A549 (cell line): ENCODE results near the gene KIF1A. TPM values are rescaled to one million over a fixed set of nuclear protein-coding genes. Genes with fewer than 3 reads are reported as not detected.

ENCODE experiments used
- ATAC-seq, 2 experiments: fragments of 200-7000 bp in 1 of 2; fragments of >200 bp in 1 of 2; cut with Nextera tagmentation in 1 of 2; cut with Tn5 transposase in 1 of 2; 3 replicates each; pipeline versions ENCODE4 v1.8.0 to v1.9.1; 2018 to 2020; ENCODE audit warnings: mild to moderate bottlenecking in 1 of 2, moderate library complexity in 1 of 2
- CTCF ChIA-PET: fragments of 300-600 bp; sonication (Branson Sonifier 250); formaldehyde crosslinking; extraction: SDS; loops from one replicate; lab custom pipeline; 2021; ENCODE audit warnings: antibody characterized with exemption, inconsistent platforms; lab: Yijun Ruan, JAX
- POLR2A ChIA-PET: fragments of 350-600 bp; formaldehyde crosslinking; extraction: SDS; loops from one replicate; lab custom pipeline; 2021; ENCODE audit warnings: antibody characterized with exemption, inconsistent platforms; lab: Yijun Ruan, JAX
- DNase-seq, 2 experiments: peaks; one replicate each; pipeline versions ENCODE4 v3.0.0 to v3.0.0-alpha.2; 2011 to 2016; ENCODE audit warnings: low read depth in 1 of 2, low spot score in 1 of 2
- FAIRE-seq: peaks from 2 replicates; lab custom pipeline; 2011; peaks lifted over from hg19 to GRCh38; lab: Jason Lieb, UNC
- H3K27ac ChIP-seq, 2 experiments: fragments of >200 bp; sonication (Bioruptor Twin); formaldehyde crosslinking; 3 replicates each; pipeline ENCODE4 v1.5.1; 2016 to 2017
- H3K4me1 ChIP-seq: fragments of >200 bp; sonication (Bioruptor Twin); formaldehyde crosslinking; 3 replicates; pipeline ENCODE4 v1.6.1; 2016
- H3K4me2 ChIP-seq: fragments of >200 bp; sonication (Bioruptor Twin); formaldehyde crosslinking; 3 replicates; pipeline ENCODE4 v1.6.1; 2016
- H3K4me3 ChIP-seq: fragments of >200 bp; sonication (Bioruptor Twin); formaldehyde crosslinking; 3 replicates; pipeline ENCODE4 v1.5.1; 2016
- H3K9me3 ChIP-seq: fragments of >200 bp; sonication (Bioruptor Twin); formaldehyde crosslinking; 3 replicates; pipeline ENCODE4 v1.6.1; 2016
- CBX2 ChIP-seq: fragments of 200-600 bp; sonication (generic); IDR thresholded peaks from 2 replicates; pipeline ENCODE4 v1.6.1; 2016; ENCODE audit warnings: low read depth, mild to moderate bottlenecking, borderline replicate concordance
- CBX8 ChIP-seq: fragments of 200-600 bp; sonication (generic); IDR thresholded peaks from 2 replicates; pipeline ENCODE4 v1.6.1; 2016
- EHF ChIP-seq: fragments of 250-450 bp; sonication (Bioruptor Pico); IDR thresholded peaks from 2 replicates; pipeline ENCODE4 v1.5.0; 2020; ENCODE audit warnings: mild to moderate bottlenecking
- HES2 ChIP-seq: fragments of >200 bp; sonication (Bioruptor Twin); formaldehyde crosslinking; IDR thresholded peaks from 2 replicates; pipeline ENCODE4 v1.6.1; 2016
- HEYL ChIP-seq: fragments of 250-450 bp; sonication (Bioruptor Pico); IDR thresholded peaks from 2 replicates; pipeline ENCODE4 v1.8.0; 2021; ENCODE audit warnings: mild to moderate bottlenecking, moderate library complexity
- HOXA7 ChIP-seq: fragments of 250-450 bp; sonication (Bioruptor Pico); IDR thresholded peaks from 2 replicates; pipeline ENCODE4 v1.5.0; 2020; ENCODE audit warnings: mild to moderate bottlenecking, moderate library complexity
- HOXB5 ChIP-seq: fragments of 250-450 bp; sonication (Bioruptor Pico); IDR thresholded peaks from 2 replicates; pipeline ENCODE4 v1.5.0; 2020; ENCODE audit warnings: mild to moderate bottlenecking, moderate library complexity
- JUN ChIP-seq, 2 experiments: fragments of >200 bp; sonication (Bioruptor Twin); formaldehyde crosslinking; IDR thresholded peaks; 2 replicates in 1 of 2; 3 replicates in 1 of 2; pipeline ENCODE4 v1.6.1; 2016 to 2017
- MAX ChIP-seq: IDR thresholded peaks from 2 replicates; pipeline ENCODE4 v1.6.1; 2012
- MYC ChIP-seq: IDR thresholded peaks from 2 replicates; pipeline ENCODE4 v1.6.1; 2012; ENCODE audit warnings: mild to moderate bottlenecking, inconsistent platforms, low read length, improper control_type of control experiment, borderline replicate concordance
- NFE2L2 ChIP-seq: fragments of 150-350 bp; conservative IDR thresholded peaks from 2 replicates; pipeline ENCODE4 v1.6.1; 2014; ENCODE audit warnings: low read length
- NR3C1 ChIP-seq: fragments of >200 bp; sonication (Bioruptor Twin); formaldehyde crosslinking; IDR thresholded peaks from 3 replicates; pipeline ENCODE4 v1.6.1; 2017
- PHF8 ChIP-seq: fragments of 200-600 bp; sonication (generic); IDR thresholded peaks from 2 replicates; pipeline ENCODE4 v1.6.1; 2016; ENCODE audit warnings: low read depth, mild to moderate bottlenecking, antibody characterized with exemption, moderate library complexity, borderline replicate concordance
- POLR2AphosphoS2 ChIP-seq: conservative IDR thresholded peaks from 2 replicates; pipeline ENCODE4 v1.6.1; 2012; ENCODE audit warnings: low read length, improper control_type of control experiment, inconsistent platforms
- REST ChIP-seq: fragments of 200-600 bp; sonication (generic); IDR thresholded peaks from 2 replicates; pipeline ENCODE4 v1.6.1; 2016; ENCODE audit warnings: antibody characterized with exemption, mild to moderate bottlenecking, moderate library complexity
- RFX5 ChIP-seq: fragments of 450-650 bp; IDR thresholded peaks from 2 replicates; pipeline ENCODE4 v1.7.1; 2014; ENCODE audit warnings: antibody characterized with exemption, mild to moderate bottlenecking, moderate library complexity
- SMC3 ChIP-seq: fragments of >200 bp; sonication (Bioruptor Twin); formaldehyde crosslinking; IDR thresholded peaks from 3 replicates; pipeline ENCODE4 v1.6.1; 2018; ENCODE audit warnings: inconsistent platforms
- USF2 ChIP-seq: fragments of 450-650 bp; IDR thresholded peaks from 2 replicates; pipeline ENCODE4 v1.6.1; 2014; ENCODE audit warnings: antibody characterized with exemption
- ZC3H11A ChIP-seq: fragments of 450-650 bp; IDR thresholded peaks from 2 replicates; pipeline ENCODE4 v1.6.1; 2014; ENCODE audit warnings: antibody characterized with exemption, mild to moderate bottlenecking
- ZSCAN20 ChIP-seq: fragments of 250-450 bp; sonication (Bioruptor Pico); IDR thresholded peaks from 2 replicates; pipeline ENCODE4 v1.8.0; 2022; ENCODE audit warnings: mild to moderate bottlenecking, moderate library complexity
- WGBS: methylation state at CpG from one replicate; pipeline ENCODE4 v1.1.6; 2017; ENCODE audit errors: missing lambda C conversion rate; 5-methylcytosine and 5-hydroxymethylcytosine counted together
- polyA plus RNA-seq, 4 experiments: library from polyadenylated mRNA; depleted of rRNA in 3 of 4; stranded (reverse); fragments of >200 nt; fragmentation: RNase III in 1 of 4; extraction: RNeasy Plus Mini Kit Qiagen cat#74134 plus additional on column Dnase treatment in 1 of 4; gene quantifications; 2 replicates in 3 of 4; 3 replicates in 1 of 4; pipeline ENCODE4 v1.2.3, GENCODE V29; 2011 to 2017

The KIF1A gene
- polyA plus RNA-seq, 2 of the 4 experiments (the other 2 are of a cell fraction): 0.28 to 0.50 TPM

- ChIA-PET POLR2A (no interaction called here), CTCF (interaction anchor here (0.8 to 1.0 kb wide), 2 partner anchors 11 to 65 kb away, joined by 3 read pairs; no protein-coding TSS in a partner anchor)
- WGBS: 71% methylated on average over 24 of the region's 35 CpGs
- DNase-seq (no peak), ATAC-seq (no peak), FAIRE-seq (no peak)
- Histone ChIP-seq H3K4me1 (no peaks in the 10 kb centered on the region), H3K4me2 (no peak overlapping the region), H3K9me3 (no peaks in the 10 kb centered on the region), H3K4me3 (no peak overlapping the region), H3K27ac (no peak overlapping the region)
- TF ChIP-seq ZSCAN20 (CRISPR knock-in tag): no peak
- no peak for TF ChIP-seq NR3C1
- no peak for TF ChIP-seq HEYL (CRISPR knock-in tag)
- no peak for TF ChIP-seq HOXA7 (CRISPR knock-in tag)
- TF ChIP-seq REST: no peak
- TF ChIP-seq USF2: no peak
- no peak for TF ChIP-seq SMC3
- no peak for TF ChIP-seq RFX5
- TF ChIP-seq JUN (IDR thresholded peaks at IDR 0.05): no peak
- TF ChIP-seq MAX: no peak
- TF ChIP-seq ZC3H11A: no peak
- no peak for TF ChIP-seq HOXB5 (CRISPR knock-in tag)
- TF ChIP-seq MYC: no peak
- no peak for TF ChIP-seq CBX8
These were observed 83.5 kb downstream of the KIF1A start for GRCh38 chr2:240736281-240737250.

GRCh38 chr2:240735476-240735875 lies 84.5 kb downstream of the KIF1A start:
- Histone ChIP-seq H3K27ac (no peak overlapping the region), H3K4me2 (no peak overlapping the region), H3K9me3 (no peaks in the 10 kb centered on the region), H3K4me1 (no peaks in the 10 kb centered on the region), H3K4me3 (no peak overlapping the region)
- no peak for TF ChIP-seq EHF (CRISPR knock-in tag)
- no peak for TF ChIP-seq NR3C1
- no peak for TF ChIP-seq POLR2AphosphoS2
- TF ChIP-seq PHF8: no peak
- no peak for TF ChIP-seq HEYL (CRISPR knock-in tag)
- TF ChIP-seq NFE2L2: no peak
- TF ChIP-seq MAX: no peak
- TF ChIP-seq HES2: no peak
- no peak for TF ChIP-seq CBX2
- ATAC-seq (no peak), FAIRE-seq (no peak), DNase-seq (no peak)
- POLR2A ChIA-PET: no interaction called here
- CTCF ChIA-PET: interaction anchor here (1.0 kb wide), 1 partner anchor 13 kb away, joined by 3 read pairs; no protein-coding TSS in a partner anchor
- 94% methylated on average over 5 of the region's 10 CpGs for WGBS
